ENCODE measurements around the gene CFAP54.

Gene CFAP54

GRCh38 chr12:96919510-96920210 is 430.3 kb downstream of the CFAP54 start:
- TF ChIP-seq ZNF146 (tag by site-specific recombination; IDR thresholded peaks at IDR 0.05): no peak
- no peak for TF ChIP-seq ZBTB7A (tag by site-specific recombination; IDR thresholded peaks at IDR 0.05; ENCODE audit: low read depth)
- no peak for TF ChIP-seq ZSCAN18 (tag by site-specific recombination; IDR thresholded peaks at IDR 0.05)
- no peak for TF ChIP-seq ZNF610 (tag by site-specific recombination; IDR thresholded peaks at IDR 0.05; ENCODE audit: borderline replicate concordance)
- TF ChIP-seq OSR2 (tag by site-specific recombination; IDR thresholded peaks at IDR 0.05): no peak
- TF ChIP-seq ZNF24 (tag by site-specific recombination; IDR thresholded peaks at IDR 0.05): no peak
- no peak for TF ChIP-seq ZNF521 (tag by site-specific recombination; IDR thresholded peaks at IDR 0.05)
- no peak for TF ChIP-seq GLI2 (tag by site-specific recombination; IDR thresholded peaks at IDR 0.05; ENCODE audit: borderline replicate concordance, low read depth)
- no peak for TF ChIP-seq ZNF274 (IDR thresholded peaks at IDR 0.05; ENCODE audit: low read length)
- no peak for TF ChIP-seq ZNF274 (tag by site-specific recombination; IDR thresholded peaks at IDR 0.05; ENCODE audit: borderline replicate concordance)
- TF ChIP-seq GLI4 (tag by site-specific recombination; IDR thresholded peaks at IDR 0.05): no peak
- TF ChIP-seq ZBTB20 (tag by site-specific recombination; IDR thresholded peaks at IDR 0.05): no peak
- TF ChIP-seq ZSCAN16 (tag by site-specific recombination; IDR thresholded peaks at IDR 0.05): no peak
- no peak for TF ChIP-seq HOXA7 (CRISPR knock-in tag; IDR thresholded peaks at IDR 0.05; ENCODE audit: borderline replicate concordance)
- no peak for TF ChIP-seq ZNF658 (tag by site-specific recombination; IDR thresholded peaks at IDR 0.05)
- no peak for TF ChIP-seq ZNF549 (tag by site-specific recombination; IDR thresholded peaks at IDR 0.05)
- TF ChIP-seq ZFP3 (tag by site-specific recombination; IDR thresholded peaks at IDR 0.05; ENCODE audit: low read depth): no peak
- TF ChIP-seq ZXDB (tag by site-specific recombination; IDR thresholded peaks at IDR 0.05): no peak
- Histone ChIP-seq H3K4me1 (ENCODE audit: control insufficient read depth, insufficient read depth, low read length) (no peaks in the 10 kb centered on the region), H3K36me3 (ENCODE audit: control insufficient read depth in 2 of 2, insufficient read depth in 1 of 2, low read length in 2 of 2) (peaks cover 18 to 25% of the 10 kb centered on the region in 2 experiments), H3K4me3 (ENCODE audit: low read depth, low read length) (no peak overlapping the region), H3K9me3 (ENCODE audit: control insufficient read depth, insufficient read depth, low read depth, low read length) (no peaks in the 10 kb centered on the region), H3K27ac (ENCODE audit: extremely low read depth, low read depth, low read length) (no peak overlapping the region)
- ChIA-PET POLR2A (no interaction called here), CTCF (interaction anchor here (0.7 kb wide), 1 partner anchor 179 kb away, joined by 3 read pairs; no protein-coding TSS in a partner anchor)
